AG09309 (cell line): ENCODE measurements around the gene SDR39U1.

Experiments used
- DNase-seq: peaks from one replicate; pipeline ENCODE4 v3.0.0-alpha.2; 2010; ENCODE audit warnings: low read depth
- H3K4me3 ChIP-seq: 2 replicates; pipeline ENCODE4 v1.5.1; 2011; ENCODE audit warnings: mild to moderate bottlenecking, low read depth, low read length, moderate library complexity; ENCODE audit not compliant: control insufficient read depth
- CTCF ChIP-seq: IDR thresholded peaks from 2 replicates; pipeline ENCODE4 v1.5.1; 2011; ENCODE audit warnings: mild to moderate bottlenecking, low read depth, low read length, inconsistent platforms; ENCODE audit not compliant: insufficient read depth, control insufficient read depth; ENCODE audit errors: missing control alignments

Gene SDR39U1

GRCh38 chr14:24399447-24399822 is 43.1 kb downstream of the SDR39U1 start:
- no peak for DNase-seq
- TF ChIP-seq CTCF = no peak
- peak overlapping the region; percentile 58 for H3K4me3 ChIP-seq

GRCh38 chr14:24398653-24399446 is 43.7 kb downstream of the SDR39U1 start, which contains the start of gene NYNRIN:
TSS of gene NYNRIN (plus strand) at chr14:24399003. CDS start at chr14:24399247, 244 bp downstream.
- no peak for TF ChIP-seq CTCF
- no peak for DNase-seq
- peak within 1 kb of the TSS; percentile 58 for H3K4me3 ChIP-seq

- H3K4me3 ChIP-seq = no peak overlapping the region
- TF ChIP-seq CTCF = no peak
- DNase-seq = no peak
These were observed 44.3 kb downstream of the SDR39U1 start for GRCh38 chr14:24398293-24398652.

- no peak overlapping the region for H3K4me3 ChIP-seq
- DNase-seq = no peak
- TF ChIP-seq CTCF = no peak
These were observed 44.8 kb downstream of the SDR39U1 start for GRCh38 chr14:24397639-24398292.

- TF ChIP-seq CTCF = no peak
- no peak for DNase-seq
- H3K4me3 ChIP-seq = no peak overlapping the region
These were observed 46.7 kb downstream of the SDR39U1 start for GRCh38 chr14:24395609-24396582.

- no peak for TF ChIP-seq CTCF
- no peak for DNase-seq
- H3K4me3 ChIP-seq = no peak overlapping the region
These were observed 48.3 kb downstream of the SDR39U1 start for GRCh38 chr14:24394275-24394674.
